GM19240 (cell line): Measurements from ENCODE around the gene CYP2C18.
"Not testable (repeated sequence)": the region's sequence is repeated elsewhere in the genome, so short reads cannot be mapped to it uniquely, and the experiment has no call there.

ENCODE experiments used
- DNase-seq: peaks from one replicate; pipeline ENCODE4 v3.0.0; 2011; ENCODE audit warnings: low spot score; ENCODE audit not compliant: insufficient read length

The CYP2C18 gene

GRCh38 chr10:94683214-94684054 is at the start of gene CYP2C18:
CYP2C18 (plus strand) TSS chr10:94683729; CDS start chr10:94683820, 91 bp downstream.
- no peak for DNase-seq

GRCh38 chr10:94638097-94638496 is 45.4 kb upstream of the CYP2C18 start:
- DNase-seq, result not testable (repeated sequence)

- no peak for DNase-seq
Observed at GRCh38 chr10:94639902-94640301, 43.6 kb upstream of the CYP2C18 start.

- DNase-seq, result no peak
Observed at GRCh38 chr10:94640562-94640961, 43.0 kb upstream of the CYP2C18 start.

GRCh38 chr10:94641480-94641879 is 42.0 kb upstream of the CYP2C18 start:
- DNase-seq, result no peak

GRCh38 chr10:94644352-94644751 is 39.2 kb upstream of the CYP2C18 start:
- DNase-seq, result no peak

- peak; percentile 9 for DNase-seq
Observed at GRCh38 chr10:94645285-94645684, 38.2 kb upstream of the CYP2C18 start.

GRCh38 chr10:94655201-94655600 is 28.3 kb upstream of the CYP2C18 start:
- DNase-seq, result not testable (repeated sequence)

- not testable (repeated sequence) for DNase-seq
Observed at GRCh38 chr10:94663061-94663460, 20.5 kb upstream of the CYP2C18 start.

GRCh38 chr10:94666391-94667102 is 17.0 kb upstream of the CYP2C18 start:
- DNase-seq, result no peak

GRCh38 chr10:94673614-94674321 is 9.8 kb upstream of the CYP2C18 start:
- no peak for DNase-seq

- no peak for DNase-seq
Observed at GRCh38 chr10:94676496-94676895, 7.0 kb upstream of the CYP2C18 start.

- peak; percentile 1 for DNase-seq
Observed at GRCh38 chr10:94677691-94678090, 5.8 kb upstream of the CYP2C18 start.

- no peak for DNase-seq
Observed at GRCh38 chr10:94678475-94678874, 5.1 kb upstream of the CYP2C18 start.

- no peak for DNase-seq
Observed at GRCh38 chr10:94680544-94680943, 3.0 kb upstream of the CYP2C18 start.

GRCh38 chr10:94682636-94683035 is 893 bp upstream of the CYP2C18 start:
- DNase-seq, result not testable (repeated sequence)

- no peak for DNase-seq
Observed at GRCh38 chr10:94687625-94688248, 4.2 kb downstream of the CYP2C18 start.

GRCh38 chr10:94706089-94706488 is 22.6 kb downstream of the CYP2C18 start:
- no peak for DNase-seq

- no peak for DNase-seq
Observed at GRCh38 chr10:94710578-94710977, 27.0 kb downstream of the CYP2C18 start.

- DNase-seq, result no peak
Observed at GRCh38 chr10:94725871-94726270, 42.3 kb downstream of the CYP2C18 start.

- DNase-seq, result no peak
Observed at GRCh38 chr10:94735197-94735596, 51.7 kb downstream of the CYP2C18 start.
